ENCODE measurements around the gene OR10G2. TPM values are rescaled to one million over a fixed set of nuclear protein-coding genes. Genes with fewer than 3 reads are reported as not detected.

OR10G2 gene
- total RNA-seq, 1 experiment from 2014 or later: not detected

DNA sequence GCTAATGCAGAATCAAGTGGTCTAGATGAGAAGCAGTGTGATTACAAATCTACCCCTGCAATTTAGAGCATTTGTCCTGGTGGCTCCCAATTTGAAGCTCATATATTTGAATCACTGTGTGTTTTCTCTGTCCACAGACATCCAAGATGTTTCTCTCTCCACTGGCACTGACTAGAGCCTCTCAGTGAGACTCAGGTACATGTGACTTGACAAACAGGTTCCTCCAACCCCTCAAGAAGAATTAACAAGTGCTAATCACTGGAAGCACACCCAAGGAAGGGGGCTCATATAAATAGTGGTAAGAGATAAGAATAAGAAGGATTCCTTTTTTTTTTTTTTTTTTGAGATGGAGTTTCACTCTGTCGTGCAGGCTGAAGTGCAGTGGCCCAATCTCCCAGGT lies 20.5 kb downstream of the OR10G2 start:
- BruUV-seq (replicated peaks): no TSS peak
- no peaks in the 10 kb centered on the region for H3K9me3 ChIP-seq (ENCODE audit: control insufficient read depth in 1 of 2, insufficient read depth in 1 of 2, low read depth in 1 of 2, low read length in 2 of 2)
- no peak overlapping the region for H3K27ac ChIP-seq (ENCODE audit: low read depth, low read length)
- no peak overlapping the region for H2AFZ ChIP-seq (ENCODE audit: low read depth, low read length, poor library complexity, severe bottlenecking)
- intact Hi-C loops (cut with micrococcal nuclease): no loop called here
- no peaks in the 10 kb centered on the region for H3K79me2 ChIP-seq (ENCODE audit: insufficient read depth, low read length)
- no peaks in the 10 kb centered on the region for H3K9me2 ChIP-seq (ENCODE audit: insufficient read depth)
- ChIA-PET CTCF (no interaction called here), POLR2A (no interaction called here), RAD21 (ENCODE audit: low non-redundant PET in 1 of 2, low total read pairs in 2 of 2, uncharacterized antibody in 2 of 2, unreplicated experiment in 2 of 2) (no interaction called here)
- H3K4me1 ChIP-seq (ENCODE audit: control insufficient read depth in 1 of 2, insufficient read depth in 2 of 2, low read length in 2 of 2): no peaks in the 10 kb centered on the region
- no peaks in the 10 kb centered on the region for H3K36me3 ChIP-seq (ENCODE audit: control insufficient read depth in 1 of 2, insufficient read depth in 2 of 2, low read length in 2 of 2)
- H3K4me3 ChIP-seq (replicated peaks in 1 of 2; ENCODE audit: low read depth in 1 of 2, low read length in 2 of 2): no peak overlapping the region
- no peak overlapping the region for H3K4me2 ChIP-seq (ENCODE audit: low read length)
- TF ChIP-seq SRF (IDR thresholded peaks at IDR 0.05; ENCODE audit: low read depth) (no peak), FOSL1 (IDR thresholded peaks at IDR 0.05; ENCODE audit: low read depth) (no peak), REST (IDR thresholded peaks at IDR 0.05; ENCODE audit: low read depth) (no peak), ELF1 (IDR thresholded peaks at IDR 0.05; ENCODE audit: borderline replicate concordance, low read depth) (no peak), CTCF (IDR thresholded peaks at IDR 0.05 in 2 of 3, conservative IDR thresholded peaks at IDR 0.05 in 1 of 3; ENCODE audit: borderline replicate concordance in 1 of 3, insufficient read depth in 1 of 3, low read depth in 2 of 3, low read length in 2 of 3) (no peak), CBX3 (IDR thresholded peaks at IDR 0.05; ENCODE audit: low read depth) (no peak), SP1 (IDR thresholded peaks at IDR 0.05; ENCODE audit: low read depth) (no peak), ZBTB33 (IDR thresholded peaks at IDR 0.05; ENCODE audit: extremely low read depth, insufficient replicate concordance, low read length) (no peak), MAX (IDR thresholded peaks at IDR 0.05) (no peak), EGR1 (IDR thresholded peaks at IDR 0.05; ENCODE audit: low read depth) (no peak), POLR2AphosphoS5 (IDR thresholded peaks at IDR 0.05; ENCODE audit: low read depth, low read length) (no peak), CEBPB (IDR thresholded peaks at IDR 0.05; ENCODE audit: low read depth) (no peak), EZH2phosphoT487 (IDR thresholded peaks at IDR 0.05; ENCODE audit: borderline replicate concordance) (no peak)
- TF ChIP-seq, protein P1, sequence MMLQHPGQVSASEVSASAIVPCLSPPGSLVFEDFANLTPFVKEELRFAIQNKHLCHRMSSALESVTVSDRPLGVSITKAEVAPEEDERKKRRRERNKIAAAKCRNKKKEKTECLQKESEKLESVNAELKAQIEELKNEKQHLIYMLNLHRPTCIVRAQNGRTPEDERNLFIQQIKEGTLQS (IDR thresholded peaks at IDR 0.05): no peak
- no peak overlapping the region for H3K9ac ChIP-seq (ENCODE audit: low read length)
- DNase-seq (ENCODE audit: low read depth, low spot score) (no peak), ATAC-seq (no peak)
- H4K20me1 ChIP-seq (ENCODE audit: insufficient read depth): no peaks in the 10 kb centered on the region
- H3K27me3 ChIP-seq (ENCODE audit: insufficient read depth, low read length): peaks cover 14% of the 10 kb centered on the region
